GM15510 (cell line): ENCODE data around the gene CCNY.

Experiments used
- POLR2A ChIP-seq: IDR thresholded peaks from 3 replicates; pipeline ENCODE4 v1.6.1; 2011; ENCODE audit warnings: borderline replicate concordance; ENCODE audit not compliant: insufficient read length; ENCODE audit errors: extremely low read depth

CCNY gene

GRCh38 chr10:35540296-35541164, 204.2 kb downstream of the CCNY start:
- no peak for TF ChIP-seq POLR2A

- TF ChIP-seq POLR2A = no peak
These were observed 205.4 kb downstream of the CCNY start for GRCh38 chr10:35541720-35542119.

GRCh38 chr10:35542303-35542702, 206.0 kb downstream of the CCNY start:
- no peak for TF ChIP-seq POLR2A

- no peak for TF ChIP-seq POLR2A
These were observed 208.9 kb downstream of the CCNY start for GRCh38 chr10:35545079-35545657.

DNA sequence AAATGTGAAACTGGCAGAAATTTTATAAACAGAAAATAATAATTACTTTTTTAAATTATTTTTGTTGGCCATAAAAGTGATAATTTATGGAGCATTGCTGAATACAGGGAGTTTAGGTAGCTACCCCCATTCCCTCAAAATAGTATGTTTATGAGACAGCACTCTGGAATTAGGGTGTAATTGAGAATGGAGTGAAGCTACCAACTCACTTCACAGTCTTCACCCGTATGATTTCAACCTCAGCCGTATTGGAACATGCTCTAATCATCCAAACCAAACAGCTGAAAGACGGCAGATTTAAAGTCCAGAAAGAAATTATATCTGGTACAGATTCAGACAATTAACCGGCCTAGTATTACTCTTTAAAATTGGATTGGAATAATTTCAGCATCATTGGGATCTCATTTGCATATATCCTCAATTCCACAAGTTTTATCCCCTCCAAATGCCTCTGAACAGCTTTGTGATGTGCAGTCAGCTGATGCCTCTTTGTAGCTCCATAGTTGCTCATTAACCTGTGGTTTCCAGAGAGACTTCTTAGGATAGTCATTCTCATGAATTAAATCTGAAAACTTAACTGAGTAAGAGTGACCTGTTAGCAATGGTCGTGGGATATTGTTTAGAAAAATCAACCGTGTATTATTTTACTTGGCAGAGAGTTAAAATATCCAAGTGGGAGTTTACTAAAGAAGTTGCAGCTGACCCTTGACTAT, 209.7 kb downstream of the CCNY start:
- no peak for TF ChIP-seq POLR2A

DNA sequence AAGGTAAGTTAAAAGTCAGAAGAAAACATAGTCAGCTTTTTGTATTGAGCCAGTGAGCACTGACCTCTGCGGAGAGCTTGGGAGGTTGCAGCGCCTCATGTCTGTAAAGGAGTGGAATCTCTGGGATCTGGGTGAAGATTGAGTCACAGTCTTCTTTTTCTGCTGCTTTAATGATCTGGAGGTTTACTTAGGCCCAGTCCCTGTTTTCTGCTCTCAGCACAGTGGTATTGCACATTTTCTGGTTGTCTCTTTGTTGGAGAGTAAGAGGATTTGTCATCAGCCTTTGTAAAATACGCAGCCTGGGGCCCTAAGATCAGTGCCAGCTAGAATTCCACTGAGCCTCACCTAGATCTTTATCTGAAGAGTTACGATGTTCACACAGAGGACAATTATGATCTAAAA, 210.5 kb downstream of the CCNY start:
- TF ChIP-seq POLR2A = no peak

GRCh38 chr10:35552650-35553342, 216.5 kb downstream of the CCNY start:
- TF ChIP-seq POLR2A = no peak

- TF ChIP-seq POLR2A = no peak
These were observed 217.7 kb downstream of the CCNY start for GRCh38 chr10:35554036-35554435.

DNA sequence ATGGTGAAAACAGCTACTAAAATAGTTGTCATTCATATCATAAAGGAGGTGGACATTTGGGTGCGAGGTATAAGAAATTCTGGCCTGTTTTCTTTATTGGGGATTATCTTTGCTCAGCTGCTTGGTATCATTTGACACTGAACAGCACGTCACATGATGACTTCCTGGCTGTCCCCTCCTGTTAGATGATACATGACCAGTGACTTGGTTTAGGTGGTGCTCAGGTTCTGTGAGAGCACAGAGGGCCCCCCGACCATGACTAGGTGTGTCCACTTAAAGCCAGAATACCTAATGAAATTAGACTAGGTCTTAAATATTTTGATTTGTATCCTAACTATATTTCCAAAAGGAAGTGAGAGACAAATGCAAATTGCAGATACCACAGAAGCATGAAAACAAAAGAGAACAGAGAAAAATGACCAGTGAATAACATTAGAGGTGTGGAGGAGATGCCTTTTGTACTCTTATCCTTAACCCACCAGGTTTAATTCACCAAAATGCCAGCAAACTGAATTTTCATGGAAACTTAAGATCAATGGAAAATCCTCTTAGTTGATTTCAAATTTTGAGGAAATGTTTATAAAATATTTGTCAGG, 218.2 kb downstream of the CCNY start:
- TF ChIP-seq POLR2A = no peak

- TF ChIP-seq POLR2A = no peak
These were observed 219.9 kb downstream of the CCNY start for GRCh38 chr10:35555962-35556930.

DNA sequence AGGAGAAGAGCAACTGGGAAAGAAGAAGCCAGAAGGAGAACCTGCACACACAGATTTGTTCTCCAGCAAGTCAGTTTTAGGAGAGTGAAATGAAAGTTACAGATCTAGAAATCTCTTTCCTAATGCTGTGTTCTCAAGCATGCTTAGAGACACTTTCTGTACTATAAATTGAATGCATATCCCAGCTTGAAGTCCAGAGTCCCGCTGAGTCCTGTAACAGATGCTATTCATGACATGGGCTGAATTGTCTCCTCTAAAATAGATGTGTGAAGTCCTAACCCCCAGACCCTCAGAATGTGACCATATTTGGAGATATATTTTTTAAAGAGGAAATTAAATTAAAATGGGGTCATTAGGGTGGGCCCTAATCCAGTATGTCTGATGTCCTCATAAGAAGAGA, 222.0 kb downstream of the CCNY start:
- no peak for TF ChIP-seq POLR2A

GRCh38 chr10:35559416-35559815, 223.1 kb downstream of the CCNY start:
- TF ChIP-seq POLR2A = no peak

DNA sequence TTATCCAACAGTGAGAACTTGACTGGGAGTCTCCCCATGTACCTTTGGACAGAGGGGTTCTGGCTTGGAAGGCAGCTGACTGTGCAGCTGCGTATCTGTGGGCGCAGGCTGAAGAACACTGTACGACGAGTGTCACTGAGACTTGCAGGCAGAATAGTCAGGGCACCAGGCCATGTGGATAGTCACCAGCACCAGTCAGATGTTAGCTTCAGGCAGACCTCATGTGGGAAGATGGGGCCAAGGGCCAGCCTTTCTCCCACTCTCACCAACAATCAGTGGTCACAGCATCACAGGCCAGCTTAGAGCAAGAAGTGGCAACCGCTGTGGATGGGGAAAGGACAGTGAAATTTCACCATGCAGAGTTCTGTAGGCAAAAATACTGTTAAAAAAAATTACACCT, 225.4 kb downstream of the CCNY start:
- TF ChIP-seq POLR2A = no peak
